ENCODE data around the gene MED17. TPM values are rescaled to one million over a fixed set of nuclear protein-coding genes. Genes with fewer than 3 reads are reported as not detected.

MED17 gene
- polyA plus RNA-seq (2013): 22.5 and 23.6 TPM in 2 replicates

GRCh38 chr11:93784145-93784934 lies at the start of gene MED17:
Gene MED17, plus strand, starts transcription at chr11:93784282. Its CDS starts 232 bp downstream, at chr11:93784514.
- no CpG with 5 or more reads among the region's 72 CpGs for WGBS (ENCODE audit: extremely low coverage, insufficient coverage, insufficient read length)
- Histone ChIP-seq H3K18ac (ENCODE audit: low read length) (peak within 1 kb of the TSS; percentile 91), H3K27me3 (ENCODE audit: insufficient read depth, low read length) (no peaks in the 10 kb centered on the region)

GRCh38 chr11:93734427-93735222 lies 49.5 kb upstream of the MED17 start:
- Histone ChIP-seq H3K27ac (ENCODE audit: low read depth, low read length) (no peak overlapping the region), H2AFZ (ENCODE audit: insufficient read depth, low read length, poor library complexity) (no peak overlapping the region), H3K4me1 (ENCODE audit: control insufficient read depth in 1 of 2, insufficient read depth in 2 of 2, low read length in 2 of 2) (no peaks in the 10 kb centered on the region), H3K23ac (ENCODE audit: low read length) (no peak overlapping the region), H3K79me2 (ENCODE audit: control insufficient read depth, insufficient read depth, low read length, poor library complexity) (no peaks in the 10 kb centered on the region), H3K4me2 (ENCODE audit: low read length) (no peak overlapping the region), H3K18ac (ENCODE audit: low read length) (no peak overlapping the region), H3K36me3 (ENCODE audit: control insufficient read depth in 1 of 2, insufficient read depth in 2 of 2, low read length in 2 of 2) (peaks cover 14 to 28% of the 10 kb centered on the region in 2 experiments), H2BK12ac (ENCODE audit: low read length) (no peak overlapping the region), H2BK5ac (ENCODE audit: low read depth, low read length, poor library complexity) (no peak overlapping the region), H2AK5ac (ENCODE audit: low read length) (no peak overlapping the region), H3K9ac (ENCODE audit: low read length) (no peak overlapping the region), H4K91ac (ENCODE audit: low read depth, low read length) (no peak overlapping the region), H3K14ac (ENCODE audit: low read length) (no peak overlapping the region), H3K79me1 (ENCODE audit: low read length) (no peaks in the 10 kb centered on the region), H3K9me3 (ENCODE audit: insufficient read depth, low read depth, low read length) (no peaks in the 10 kb centered on the region), H4K8ac (ENCODE audit: low read depth, low read length) (no peak overlapping the region), H4K12ac (ENCODE audit: low read depth, low read length) (no peak overlapping the region), H2BK120ac (ENCODE audit: insufficient read depth, low read length, poor library complexity) (no peak overlapping the region), H3K27me3 (ENCODE audit: insufficient read depth, low read length) (no peaks in the 10 kb centered on the region), H3K4me3 (ENCODE audit: low read depth, low read length) (no peak overlapping the region), H3K4ac (ENCODE audit: low read depth, low read length) (no peak overlapping the region)
- no peak for DNase-seq
- no CpG with 5 or more reads among the region's 1 CpG for WGBS (ENCODE audit: extremely low coverage, insufficient coverage, insufficient read length)

More at GRCh38 chr11:93784145-93784934, at the start of gene MED17:
- DNase-seq: peak; percentile 93 to 96
- H3K4me3 ChIP-seq (ENCODE audit: low read depth, low read length): peak within 1 kb of the TSS; percentile 99
- H4K91ac ChIP-seq (ENCODE audit: low read depth, low read length): peak within 1 kb of the TSS; percentile 80
- H3K9me3 ChIP-seq (ENCODE audit: insufficient read depth, low read depth, low read length): peaks cover 2% of the 10 kb centered on the region
- peaks cover 14% of the 10 kb centered on the region for H3K79me2 ChIP-seq (ENCODE audit: control insufficient read depth, insufficient read depth, low read length, poor library complexity)
- peak within 1 kb of the TSS; percentile 19 for H3K23ac ChIP-seq (ENCODE audit: low read length)
- H3K14ac ChIP-seq (ENCODE audit: low read length): peak within 1 kb of the TSS; percentile 89
- H2BK12ac ChIP-seq (ENCODE audit: low read length): no peak within 1 kb of the TSS
- H2AFZ ChIP-seq (ENCODE audit: insufficient read depth, low read length, poor library complexity): peak within 1 kb of the TSS; percentile 72
- peak within 1 kb of the TSS; percentile 73 for H3K4me2 ChIP-seq (ENCODE audit: low read length)
- peak within 1 kb of the TSS; percentile 57 for H2BK5ac ChIP-seq (ENCODE audit: low read depth, low read length, poor library complexity)
- peaks cover 7% of the 10 kb centered on the region for H3K79me1 ChIP-seq (ENCODE audit: low read length)
- peak within 1 kb of the TSS; percentile 93 for H4K8ac ChIP-seq (ENCODE audit: low read depth, low read length)
- peak within 1 kb of the TSS; percentile 90 for H2AK5ac ChIP-seq (ENCODE audit: low read length)
- H3K9ac ChIP-seq (ENCODE audit: low read length): peak within 1 kb of the TSS; percentile 99
- peak within 1 kb of the TSS; percentile 73 for H2BK120ac ChIP-seq (ENCODE audit: insufficient read depth, low read length, poor library complexity)
- peak within 1 kb of the TSS; percentile 87 for H3K4ac ChIP-seq (ENCODE audit: low read depth, low read length)
- H3K36me3 ChIP-seq (ENCODE audit: control insufficient read depth in 1 of 2, insufficient read depth in 2 of 2, low read length in 2 of 2): peaks cover 0 to 5% of the 10 kb centered on the region in 2 experiments
- peak within 1 kb of the TSS; percentile 91 for H4K12ac ChIP-seq (ENCODE audit: low read depth, low read length)
- H3K27ac ChIP-seq (ENCODE audit: low read depth, low read length): peak within 1 kb of the TSS; percentile 92
- peaks cover 3% of the 10 kb centered on the region in 2 experiments for H3K4me1 ChIP-seq (ENCODE audit: control insufficient read depth in 1 of 2, insufficient read depth in 2 of 2, low read length in 2 of 2)

GRCh38 chr11:93735627-93736026 lies 48.5 kb upstream of the MED17 start:
- H3K36me3 ChIP-seq (ENCODE audit: control insufficient read depth in 1 of 2, insufficient read depth in 2 of 2, low read length in 2 of 2): peaks cover 16 to 25% of the 10 kb centered on the region in 2 experiments
- no peak overlapping the region for H3K4ac ChIP-seq (ENCODE audit: low read depth, low read length)
- H4K8ac ChIP-seq (ENCODE audit: low read depth, low read length): no peak overlapping the region
- no peak overlapping the region for H3K23ac ChIP-seq (ENCODE audit: low read length)
- H2BK12ac ChIP-seq (ENCODE audit: low read length): no peak overlapping the region
- peaks cover 4% of the 10 kb centered on the region for H3K79me2 ChIP-seq (ENCODE audit: control insufficient read depth, insufficient read depth, low read length, poor library complexity)
- no CpG with 5 or more reads among the region's 1 CpG for WGBS (ENCODE audit: extremely low coverage, insufficient coverage, insufficient read length)
- H3K14ac ChIP-seq (ENCODE audit: low read length): no peak overlapping the region
- peaks cover 3% of the 10 kb centered on the region for H3K79me1 ChIP-seq (ENCODE audit: low read length)
- no peak overlapping the region for H3K27ac ChIP-seq (ENCODE audit: low read depth, low read length)
- H2BK120ac ChIP-seq (ENCODE audit: insufficient read depth, low read length, poor library complexity): no peak overlapping the region
- no peak overlapping the region for H2BK5ac ChIP-seq (ENCODE audit: low read depth, low read length, poor library complexity)
- no peaks in the 10 kb centered on the region for H3K9me3 ChIP-seq (ENCODE audit: insufficient read depth, low read depth, low read length)
- no peak overlapping the region for H3K4me2 ChIP-seq (ENCODE audit: low read length)
- H3K4me1 ChIP-seq (ENCODE audit: control insufficient read depth in 1 of 2, insufficient read depth in 2 of 2, low read length in 2 of 2): no peaks in the 10 kb centered on the region
- H3K4me3 ChIP-seq (ENCODE audit: low read depth, low read length): no peak overlapping the region
- H2AK5ac ChIP-seq (ENCODE audit: low read length): no peak overlapping the region
- H2AFZ ChIP-seq (ENCODE audit: insufficient read depth, low read length, poor library complexity): no peak overlapping the region
- no peak overlapping the region for H3K9ac ChIP-seq (ENCODE audit: low read length)
- no peaks in the 10 kb centered on the region for H3K27me3 ChIP-seq (ENCODE audit: insufficient read depth, low read length)
- H3K18ac ChIP-seq (ENCODE audit: low read length): no peak overlapping the region
- DNase-seq: no peak
- H4K91ac ChIP-seq (ENCODE audit: low read depth, low read length): no peak overlapping the region
- peak overlapping the region; percentile 30 for H4K12ac ChIP-seq (ENCODE audit: low read depth, low read length)

GRCh38 chr11:93736129-93736528 lies 48.0 kb upstream of the MED17 start:
- no peak overlapping the region for H2AK5ac ChIP-seq (ENCODE audit: low read length)
- H2BK12ac ChIP-seq (ENCODE audit: low read length): no peak overlapping the region
- peaks cover 7% of the 10 kb centered on the region for H3K79me1 ChIP-seq (ENCODE audit: low read length)
- no peak for DNase-seq
- H3K23ac ChIP-seq (ENCODE audit: low read length): no peak overlapping the region
- H2BK5ac ChIP-seq (ENCODE audit: low read depth, low read length, poor library complexity): no peak overlapping the region
- H3K18ac ChIP-seq (ENCODE audit: low read length): no peak overlapping the region
- no peaks in the 10 kb centered on the region for H3K4me1 ChIP-seq (ENCODE audit: control insufficient read depth in 1 of 2, insufficient read depth in 2 of 2, low read length in 2 of 2)
- H3K27me3 ChIP-seq (ENCODE audit: insufficient read depth, low read length): no peaks in the 10 kb centered on the region
- H3K4ac ChIP-seq (ENCODE audit: low read depth, low read length): no peak overlapping the region
- H3K36me3 ChIP-seq (ENCODE audit: control insufficient read depth in 1 of 2, insufficient read depth in 2 of 2, low read length in 2 of 2): peaks cover 16 to 24% of the 10 kb centered on the region in 2 experiments
- H3K4me3 ChIP-seq (ENCODE audit: low read depth, low read length): no peak overlapping the region
- no peak overlapping the region for H2AFZ ChIP-seq (ENCODE audit: insufficient read depth, low read length, poor library complexity)
- H3K9me3 ChIP-seq (ENCODE audit: insufficient read depth, low read depth, low read length): no peaks in the 10 kb centered on the region
- H3K9ac ChIP-seq (ENCODE audit: low read length): no peak overlapping the region
- no peak overlapping the region for H4K12ac ChIP-seq (ENCODE audit: low read depth, low read length)
- no peak overlapping the region for H3K14ac ChIP-seq (ENCODE audit: low read length)
- H4K91ac ChIP-seq (ENCODE audit: low read depth, low read length): no peak overlapping the region
- H3K79me2 ChIP-seq (ENCODE audit: control insufficient read depth, insufficient read depth, low read length, poor library complexity): peaks cover 9% of the 10 kb centered on the region
- H3K27ac ChIP-seq (ENCODE audit: low read depth, low read length): no peak overlapping the region
- H3K4me2 ChIP-seq (ENCODE audit: low read length): no peak overlapping the region
- no peak overlapping the region for H2BK120ac ChIP-seq (ENCODE audit: insufficient read depth, low read length, poor library complexity)
- no peak overlapping the region for H4K8ac ChIP-seq (ENCODE audit: low read depth, low read length)
